GM12891 (cell line): ENCODE data around the gene NPHP3.

Source experiments
- POLR2A ChIP-seq: IDR thresholded peaks from 2 replicates; pipeline ENCODE4 v1.6.1; 2011; ENCODE audit warnings: low read depth, low read length, control low read depth
- POLR2AphosphoS5 ChIP-seq: IDR thresholded peaks from 2 replicates; pipeline ENCODE4 v1.6.1; 2011; ENCODE audit warnings: low read depth, low read length, control low read depth
- POU2F2 ChIP-seq: IDR thresholded peaks from 2 replicates; pipeline ENCODE4 v1.6.1; 2011; ENCODE audit warnings: low read depth, mild to moderate bottlenecking, control low read depth, low read length, moderate library complexity
- SPI1 ChIP-seq: IDR thresholded peaks from 2 replicates; pipeline ENCODE4 v1.6.1; 2011; ENCODE audit warnings: low read depth, low read length, control low read depth
- TAF1 ChIP-seq: IDR thresholded peaks from 2 replicates; pipeline ENCODE4 v1.6.1; 2011; ENCODE audit warnings: low read depth, low read length, control low read depth

GRCh38 chr3:132635052-132635451 is 87.2 kb downstream of the NPHP3 start:
- TF ChIP-seq POLR2A: no peak
- TF ChIP-seq SPI1: no peak
- no peak for TF ChIP-seq POLR2AphosphoS5
- TF ChIP-seq TAF1: no peak
- no peak for TF ChIP-seq POU2F2
